COLO668 (cell line): ENCODE measurements around the gene ZBTB12.
"Not testable (repeated sequence)": the region's sequence is repeated elsewhere in the genome, so short reads cannot be mapped to it uniquely, and the experiment has no call there.

Experiments used
- DNase-seq: peaks from one replicate; lab custom pipeline; 2025; ENCODE audit not compliant: unreplicated experiment; lab: John Stamatoyannopoulos, UW

Gene ZBTB12

GRCh38 chr6:31877125-31877650 lies 24.7 kb downstream of the ZBTB12 start:
- no peak for DNase-seq

- no peak for DNase-seq
Measured at GRCh38 chr6:31876357-31876756, 25.5 kb downstream of the ZBTB12 start.

GRCh38 chr6:31875877-31876276 lies 26.0 kb downstream of the ZBTB12 start:
- no peak for DNase-seq

GRCh38 chr6:31874836-31875572 lies 26.9 kb downstream of the ZBTB12 start:
- DNase-seq: no peak

GRCh38 chr6:31874084-31874670 lies 27.7 kb downstream of the ZBTB12 start:
- no peak for DNase-seq

GRCh38 chr6:31871046-31871659 lies 30.7 kb downstream of the ZBTB12 start:
- DNase-seq: no peak

- DNase-seq: no peak
Measured at GRCh38 chr6:31870385-31870921, 31.4 kb downstream of the ZBTB12 start.

GRCh38 chr6:31869343-31869742 lies 32.5 kb downstream of the ZBTB12 start:
- no peak for DNase-seq

GRCh38 chr6:31868658-31868971 lies 33.3 kb downstream of the ZBTB12 start:
- not testable (repeated sequence) for DNase-seq

GRCh38 chr6:31865205-31866118 lies 36.4 kb downstream of the ZBTB12 start:
- DNase-seq: no peak

GRCh38 chr6:31864818-31865204 lies 37.1 kb downstream of the ZBTB12 start:
- DNase-seq: no peak

GRCh38 chr6:31864123-31864562 lies 37.7 kb downstream of the ZBTB12 start:
- DNase-seq: not testable (repeated sequence)

GRCh38 chr6:31862344-31863235 lies 39.3 kb downstream of the ZBTB12 start, which contains the start of gene NEU1:
NEU1 (minus strand) TSS chr6:31862821; CDS start chr6:31862776, 45 bp downstream.
- DNase-seq: peak; percentile 97

- DNase-seq: peak; percentile 14
Measured at GRCh38 chr6:31861919-31862343, 40.0 kb downstream of the ZBTB12 start.

- DNase-seq: no peak
Measured at GRCh38 chr6:31861150-31861549, 40.7 kb downstream of the ZBTB12 start.

GRCh38 chr6:31860349-31860748 lies 41.5 kb downstream of the ZBTB12 start:
- DNase-seq: no peak

GRCh38 chr6:31859923-31860322 lies 42.0 kb downstream of the ZBTB12 start:
- no peak for DNase-seq

GRCh38 chr6:31858707-31859106 lies 43.2 kb downstream of the ZBTB12 start:
- DNase-seq: no peak

GRCh38 chr6:31857774-31858173 lies 44.1 kb downstream of the ZBTB12 start:
- not testable (repeated sequence) for DNase-seq
